NT2/D1 (cell line): ENCODE measurements around the gene KATNAL1.

Experiments
- SUZ12 ChIP-seq: IDR thresholded peaks from 2 replicates; pipeline ENCODE4 v1.6.1; 2011; ENCODE audit not compliant: insufficient read length, insufficient read depth; ENCODE audit errors: extremely low read depth
- YY1 ChIP-seq: IDR thresholded peaks from 2 replicates; pipeline ENCODE4 v1.6.1; 2011; ENCODE audit not compliant: insufficient read length, insufficient read depth
- ZNF274 ChIP-seq: IDR thresholded peaks from 2 replicates; pipeline ENCODE4 v1.6.1; 2011; ENCODE audit warnings: mild to moderate bottlenecking, low read depth, low read length

DNA sequence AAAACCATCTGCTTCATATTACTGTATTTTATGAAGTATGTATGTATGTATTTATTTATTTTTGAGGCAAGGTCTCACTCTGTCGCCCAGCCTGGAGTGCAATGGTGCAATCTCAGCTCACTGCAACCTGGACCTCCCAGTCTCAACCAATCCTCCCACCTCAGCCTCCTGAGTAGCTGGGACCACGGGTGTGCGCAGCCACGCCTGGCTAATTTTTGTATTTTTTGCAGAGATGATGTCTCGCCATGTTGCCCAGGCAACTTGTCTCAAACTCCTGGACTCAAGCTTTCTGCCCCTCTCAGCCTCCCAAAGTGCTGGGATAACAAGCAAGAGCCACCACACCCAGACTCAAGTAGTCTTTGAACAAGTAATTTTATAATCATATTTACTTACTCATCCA is 5.5 kb downstream of the KATNAL1 start:
- TF ChIP-seq YY1 (no peak), SUZ12 (no peak), ZNF274 (no peak)
